Measurements from ENCODE around the gene JPH2. TPM values are rescaled to one million over a fixed set of nuclear protein-coding genes. Genes with fewer than 3 reads are reported as not detected.
"Not testable (repeated sequence)": the region's sequence is repeated elsewhere in the genome, so short reads cannot be mapped to it uniquely, and the experiment has no call there.

Gene JPH2
- total RNA-seq, 1 donor from 2014 or later: 4.6 TPM

- intact Hi-C loops (cut with DNase I): loop anchor here (5.0 kb wide), 1 partner anchor 73 kb away; no protein-coding TSS in a partner anchor
- Histone ChIP-seq H3K4me1 (peaks cover 20% of the 10 kb centered on the region), H3K27me3 (ENCODE audit: low read depth) (peaks cover 17% of the 10 kb centered on the region)
- not testable (repeated sequence) for H3K9me3 ChIP-seq, DNase-seq, H3K27ac ChIP-seq, H3K4me3 ChIP-seq, H3K36me3 ChIP-seq
- ATAC-seq: peak in 1 of 2 donors; percentile 44
- TF ChIP-seq CTCF (IDR thresholded peaks at IDR 0.05): peak; percentile 65
These were observed 3.3 kb upstream of the JPH2 start for GRCh38 chr20:44190197-44190852.

DNA sequence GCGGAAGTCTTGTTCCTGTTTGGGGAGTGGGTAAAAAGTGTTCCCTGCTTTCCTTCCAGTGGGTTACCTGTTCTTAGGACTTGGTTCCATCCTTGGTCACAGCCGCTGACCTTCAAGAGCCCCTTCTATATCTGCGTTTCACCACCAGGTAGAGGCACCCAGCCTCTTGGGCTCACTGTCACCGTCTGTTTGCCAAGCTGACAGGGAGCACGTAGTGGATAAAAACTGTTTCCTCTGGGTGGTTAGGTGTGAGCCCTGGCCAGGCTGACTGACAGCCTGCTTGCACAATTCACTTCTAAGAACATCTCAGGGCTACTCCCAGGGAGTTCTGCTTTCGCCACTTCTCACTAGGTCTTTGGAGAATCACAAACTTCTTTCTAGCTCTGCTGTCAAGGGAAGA is 1.8 kb upstream of the JPH2 start:
- TF ChIP-seq CTCF (IDR thresholded peaks at IDR 0.05): no peak

DNA sequence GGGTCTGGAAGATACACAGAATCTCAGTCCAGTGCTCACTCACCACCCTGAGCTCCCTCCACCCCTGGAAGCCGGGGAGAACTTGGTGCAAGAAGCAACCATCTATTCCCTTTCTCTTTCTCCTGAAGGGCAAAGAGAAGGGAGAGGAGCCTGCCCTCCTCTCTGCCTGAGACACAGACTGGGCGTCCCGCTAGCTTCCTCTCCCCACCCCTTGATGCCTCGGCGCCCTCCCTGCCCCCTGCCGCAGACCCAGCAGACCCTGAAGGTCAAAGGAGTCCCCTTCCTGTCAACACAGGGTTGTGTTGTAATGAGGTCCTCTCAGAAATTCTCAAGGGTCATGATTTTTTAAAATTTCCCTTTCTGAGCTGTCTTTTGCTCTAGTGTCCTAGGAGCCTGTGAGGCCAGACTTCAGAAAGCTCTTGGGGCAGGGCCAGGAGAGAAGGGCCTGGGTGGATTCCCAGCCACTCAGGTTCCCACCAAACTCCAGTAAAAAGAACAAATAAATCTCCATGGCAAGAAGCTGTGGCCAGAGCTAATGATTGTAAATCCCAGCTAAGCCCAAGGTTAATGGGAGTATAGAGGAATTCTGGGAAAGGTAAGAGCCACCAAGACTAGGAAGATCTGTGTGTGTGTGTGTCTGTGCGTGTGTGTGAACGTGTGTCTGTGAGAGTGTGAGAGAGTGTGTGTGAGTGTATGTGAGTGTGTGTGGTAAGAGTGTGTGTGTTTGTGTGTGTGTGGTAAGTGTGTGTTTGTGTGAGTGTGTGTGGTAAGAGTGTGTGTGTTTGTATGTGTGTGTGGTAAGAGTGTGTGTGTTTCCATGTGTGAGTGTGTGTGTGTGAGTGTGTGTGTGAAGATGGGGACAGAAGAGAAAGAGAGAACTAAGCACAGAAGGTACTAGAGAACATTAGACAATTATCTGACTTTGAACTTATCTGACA is 1.1 kb upstream of the JPH2 start:
- intact Hi-C loops (cut with DNase I): no loop called here
- peak; percentile 27 to 30 for ATAC-seq

More for the DNA sequence above, 1.8 kb upstream of the JPH2 start:
- ATAC-seq: peak in 1 of 2 donors; percentile 45
- intact Hi-C loops (cut with DNase I): no loop called here
- no peaks in the 10 kb centered on the region for H3K36me3 ChIP-seq
- H3K9me3 ChIP-seq: no peaks in the 10 kb centered on the region
- DNase-seq: no peak
- H3K27ac ChIP-seq: no peak overlapping the region
- H3K4me1 ChIP-seq: peaks cover 20% of the 10 kb centered on the region
- H3K4me3 ChIP-seq: no peak overlapping the region
- H3K27me3 ChIP-seq (ENCODE audit: low read depth): peaks cover 17% of the 10 kb centered on the region

DNA sequence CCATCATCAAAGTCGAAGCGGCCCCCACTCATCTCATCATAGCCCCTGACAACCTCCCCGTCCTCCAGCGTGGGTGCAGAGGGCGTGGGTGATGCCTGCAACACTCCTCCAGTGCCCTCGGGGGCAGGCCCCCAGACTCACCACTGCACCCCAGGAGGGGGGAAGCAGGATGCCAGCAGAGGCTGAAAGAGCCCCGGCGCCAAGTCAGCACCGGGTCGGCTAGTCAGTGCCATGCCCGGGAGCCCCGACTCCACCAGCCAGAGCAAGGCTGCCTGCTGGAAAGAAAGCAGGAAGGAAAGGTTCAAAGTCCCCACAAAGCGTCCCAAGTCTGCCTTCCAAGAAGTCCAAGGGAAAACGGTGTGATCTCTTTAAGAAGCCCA is 324 bp downstream of the JPH2 start:
- intact Hi-C loops (cut with DNase I): no loop called here
- Histone ChIP-seq H3K27me3 (ENCODE audit: low read depth) (peaks cover 17% of the 10 kb centered on the region), H3K4me3 (peak overlapping the region; percentile 46), H3K27ac (peak overlapping the region; percentile 36), H3K4me1 (peaks cover 20% of the 10 kb centered on the region), H3K36me3 (no peaks in the 10 kb centered on the region), H3K9me3 (no peaks in the 10 kb centered on the region)
- TF ChIP-seq CTCF (IDR thresholded peaks at IDR 0.05): no peak
- DNase-seq (no peak), ATAC-seq (peak in 1 of 2 donors; percentile 4)

More for the DNA sequence above, 1.1 kb upstream of the JPH2 start:
- TF ChIP-seq CTCF (IDR thresholded peaks at IDR 0.05): no peak
- Histone ChIP-seq H3K4me3 (peak overlapping the region; percentile 46), H3K9me3 (no peaks in the 10 kb centered on the region), H3K27me3 (ENCODE audit: low read depth) (peaks cover 17% of the 10 kb centered on the region), H3K27ac (peak overlapping the region; percentile 36), H3K36me3 (no peaks in the 10 kb centered on the region), H3K4me1 (peaks cover 20% of the 10 kb centered on the region)
- no peak for DNase-seq

DNA sequence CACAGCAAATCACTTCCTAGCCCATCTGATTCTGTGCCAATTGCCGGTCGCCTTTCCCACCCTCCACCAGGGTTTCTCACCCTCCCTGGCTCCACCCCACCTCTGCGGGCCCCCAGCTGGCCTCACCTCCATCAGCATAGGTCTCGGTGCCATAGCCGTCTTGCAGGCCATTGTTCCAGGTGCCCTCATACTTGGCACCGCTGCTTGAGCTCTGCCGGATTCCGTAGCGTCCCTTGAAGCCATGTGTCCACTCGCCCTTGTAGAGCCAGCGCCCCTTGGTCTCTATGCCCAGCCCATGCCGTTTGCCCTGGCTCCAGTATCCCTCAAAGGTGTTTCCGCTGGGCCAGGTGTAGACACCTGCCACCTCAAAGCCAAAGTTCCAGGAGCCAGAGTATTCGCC is 787 bp downstream of the JPH2 start:
- TF ChIP-seq CTCF (IDR thresholded peaks at IDR 0.05): no peak
- no peaks in the 10 kb centered on the region for H3K9me3 ChIP-seq
- intact Hi-C loops (cut with DNase I): no loop called here
- no peak for DNase-seq
- H3K4me1 ChIP-seq: peaks cover 20% of the 10 kb centered on the region
- peaks cover 17% of the 10 kb centered on the region for H3K27me3 ChIP-seq (ENCODE audit: low read depth)
- ATAC-seq: no peak
- no peaks in the 10 kb centered on the region for H3K36me3 ChIP-seq
- H3K4me3 ChIP-seq: peak overlapping the region; percentile 46
- H3K27ac ChIP-seq: peak overlapping the region; percentile 24

Data from lower lobe of right lung (tissue), 2 donors.